Measurements from ENCODE around the gene MTUS2. TPM values are rescaled to one million over a fixed set of nuclear protein-coding genes. Genes with fewer than 3 reads are reported as not detected.

MTUS2 gene
- total and polyA plus RNA-seq, 9 of the 15 experiments (the other 6 are each of a cell fraction or from before 2014, with no cell fraction given): 0.01 to 0.28 (median 0.06) TPM; not detected in 1

GRCh38 chr13:29429286-29429900, 609.3 kb downstream of the MTUS2 start:
- TF ChIP-seq PRPF4 (IDR thresholded peaks at IDR 0.05; ENCODE audit: insufficient read depth, low read depth, low read length, poor library complexity, severe bottlenecking) (no peak), ZKSCAN8 (CRISPR knock-in tag; IDR thresholded peaks at IDR 0.05) (no peak), HIVEP1 (CRISPR knock-in tag; IDR thresholded peaks at IDR 0.05) (no peak), CHAMP1 (IDR thresholded peaks at IDR 0.05) (no peak), DNMT1 (IDR thresholded peaks at IDR 0.05) (no peak)
- Histone ChIP-seq H3K36me3 (ENCODE audit: control insufficient read depth, insufficient read depth, low read length) (no peaks in the 10 kb centered on the region), H4K20me1 (replicated peaks; ENCODE audit: control insufficient read depth, insufficient read depth, low read length) (no peaks in the 10 kb centered on the region), H3K4me1 (replicated peaks in 1 of 2; ENCODE audit: control insufficient read depth in 2 of 2, insufficient read depth in 2 of 2, low read length in 2 of 2) (peaks cover 0 to 4% of the 10 kb centered on the region in 2 experiments; a peak in 1 of 5 replicates), H3K9ac (ENCODE audit: insufficient read depth in 1 of 2, low read depth in 2 of 2, low read length in 2 of 2) (no peak overlapping the region), H3K9me1 (ENCODE audit: control insufficient read depth, insufficient read depth, low read length) (no peaks in the 10 kb centered on the region), H3K27ac (ENCODE audit: extremely low read depth, low read depth, low read length) (no peak overlapping the region), H3K4me3 (no peak overlapping the region), H3K4me2 (ENCODE audit: insufficient read depth, low read length) (no peak overlapping the region), H3K9me3 (replicated peaks; ENCODE audit: control insufficient read depth, insufficient read depth, low read depth, low read length) (no peaks in the 10 kb centered on the region), H3K27me3 (ENCODE audit: control insufficient read depth in 2 of 2, insufficient read depth in 2 of 2, low read length in 2 of 2) (peaks cover 4% of the 10 kb centered on the region in 2 experiments; a peak in 2 of 5 replicates), H2AFZ (ENCODE audit: low read depth, low read length) (no peak overlapping the region), H3K79me2 (ENCODE audit: control insufficient read depth, insufficient read depth, low read length) (no peaks in the 10 kb centered on the region)
- BruUV-seq (replicated peaks): no TSS peak
- intact Hi-C loops (cut with micrococcal nuclease) (no loop called here), in situ Hi-C loops (cut with MboI) (no loop called here)
- POLR2A ChIA-PET: no interaction called here
- WGBS (ENCODE audit: insufficient coverage, low coverage, missing lambda C conversion rate): 22% methylated on average over 2 of the region's 2 CpGs
- CTCF ChIA-PET (ENCODE audit: low intra/inter-chr PET ratio): no interaction called here
- no peak for DNase-seq (ENCODE audit: extremely low read depth in 1 of 4, low spot score in 3 of 4)
- FAIRE-seq: no peak
- no peak for ATAC-seq

All from K562 (cell line).